Body of pancreas (tissue), 4 donors: ENCODE measurements around the gene KIF25. TPM values are rescaled to one million over a fixed set of nuclear protein-coding genes. Genes with fewer than 3 reads are reported as not detected.
"Not testable (repeated sequence)": the region's sequence is repeated elsewhere in the genome, so short reads cannot be mapped to it uniquely, and the experiment has no call there.

ENCODE experiments used
- ATAC-seq: fragments of 150-250 bp; one replicate; pipeline ENCODE4 v1.9.1; 2016
- DNase-seq, 4 donors: peaks; one replicate each; pipeline ENCODE4 v3.0.0-alpha.2; 2019
- H3K27ac ChIP-seq, 4 donors: fragments of 200-600 bp; sonication (generic); 1 replicate in 3 of 4; 2 replicates in 1 of 4; pipeline versions ENCODE4 v1.5.1 to v1.6.1; 2016 to 2019; ENCODE audit warnings: mild to moderate bottlenecking in 1 of 4, mixed read lengths in 1 of 4, moderate library complexity in 1 of 4
- H3K27me3 ChIP-seq, 2 donors: fragments of 200-600 bp; sonication (generic); one replicate each; pipeline ENCODE4 v1.6.0; 2016; ENCODE audit warnings: mild to moderate bottlenecking in 1 of 2
- H3K36me3 ChIP-seq, 2 donors: fragments of 200-600 bp; sonication (generic); replicated peaks in 1 of 2; 2 replicates each; pipeline ENCODE4 v1.5.1; 2016; ENCODE audit warnings: low read depth in 2 of 2; ENCODE audit not compliant: insufficient read depth in 1 of 2
- H3K4me1 ChIP-seq: fragments of 200-600 bp; sonication (generic); one replicate; pipeline ENCODE4 v1.6.0; 2016
- H3K4me3 ChIP-seq, 2 donors: fragments of 200-600 bp; sonication (generic); 1 replicate in 1 of 2; 2 replicates in 1 of 2; pipeline ENCODE4 v1.5.1; 2016 to 2019
- H3K9me3 ChIP-seq, 3 donors: fragments of 200-600 bp; sonication (generic); 1 replicate in 2 of 3; 2 replicates in 1 of 3; pipeline ENCODE4 v1.5.1; 2016
- POLR2A ChIP-seq, 3 donors: fragments of 450-650 bp; IDR thresholded peaks; one replicate each; pipeline ENCODE4 v1.6.1; 2016; ENCODE audit warnings: antibody characterized with exemption in 3 of 3, mild to moderate bottlenecking in 2 of 3
- WGBS, 2 donors: methylation state at CpG; one replicate each; pipeline ENCODE4 v1.1.5; 2017; 5-methylcytosine and 5-hydroxymethylcytosine counted together
- intact Hi-C: fragments of 100-400 bp; cut with DNase I; formaldehyde crosslinking; loops from one replicate; pipeline ENCODE4 v1.15.1; 2023
- total RNA-seq, 2 donors: library from RNA; depleted of rRNA; stranded (reverse); fragments of >200 nt; gene quantifications; one replicate each; pipeline ENCODE4 v1.1.0, GENCODE V29; 2016
- TF ChIP-seq, protein P1 (sequence below), 7 experiments: fragments of 450-650 bp in 4 of 7; fragments of 200-600 bp in 3 of 7; sonication (generic) in 3 of 7; IDR thresholded peaks; one replicate each; pipeline ENCODE4 v1.5.1; 2016 to 2019; ENCODE audit warnings: antibody characterized with exemption in 7 of 7

The KIF25 gene
- total RNA-seq, 2 donors from 2014 or later = 1.8 TPM; not detected in 1

DNA sequence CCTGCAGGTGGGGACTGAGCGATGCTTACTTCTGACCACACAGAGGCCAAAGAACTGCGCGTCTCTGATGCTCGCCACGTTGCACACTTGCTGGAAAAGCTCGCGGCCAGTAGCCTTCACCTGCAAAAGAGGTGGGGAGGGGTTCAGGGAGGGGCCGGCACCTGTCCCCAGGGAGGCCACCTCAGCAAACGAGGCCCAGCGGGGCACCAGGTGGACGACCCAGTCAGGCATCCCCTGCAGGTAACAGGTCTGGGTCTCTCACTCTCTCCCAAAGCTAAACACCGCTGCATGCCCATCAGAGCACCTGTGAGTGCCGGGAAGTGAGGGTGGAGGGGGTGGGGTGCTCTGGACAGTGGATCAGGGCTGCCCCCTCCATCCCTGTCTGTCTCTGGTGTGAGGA, 77.7 kb downstream of the KIF25 start:
- no peak for DNase-seq
- no peak for ATAC-seq
- no peak overlapping the region for H3K4me3 ChIP-seq
- WGBS, 2 donors = 71 to 88% methylated on average over 7 to 13 of the region's 13 CpGs
- H3K4me1 ChIP-seq = no peaks in the 10 kb centered on the region
- intact Hi-C loops = no loop called here
- no peak overlapping the region for H3K27ac ChIP-seq
- H3K9me3 ChIP-seq = no peaks in the 10 kb centered on the region
- H3K27me3 ChIP-seq = no peaks in the 10 kb centered on the region
- H3K36me3 ChIP-seq = no peaks in the 10 kb centered on the region
- TF ChIP-seq, protein P1, sequence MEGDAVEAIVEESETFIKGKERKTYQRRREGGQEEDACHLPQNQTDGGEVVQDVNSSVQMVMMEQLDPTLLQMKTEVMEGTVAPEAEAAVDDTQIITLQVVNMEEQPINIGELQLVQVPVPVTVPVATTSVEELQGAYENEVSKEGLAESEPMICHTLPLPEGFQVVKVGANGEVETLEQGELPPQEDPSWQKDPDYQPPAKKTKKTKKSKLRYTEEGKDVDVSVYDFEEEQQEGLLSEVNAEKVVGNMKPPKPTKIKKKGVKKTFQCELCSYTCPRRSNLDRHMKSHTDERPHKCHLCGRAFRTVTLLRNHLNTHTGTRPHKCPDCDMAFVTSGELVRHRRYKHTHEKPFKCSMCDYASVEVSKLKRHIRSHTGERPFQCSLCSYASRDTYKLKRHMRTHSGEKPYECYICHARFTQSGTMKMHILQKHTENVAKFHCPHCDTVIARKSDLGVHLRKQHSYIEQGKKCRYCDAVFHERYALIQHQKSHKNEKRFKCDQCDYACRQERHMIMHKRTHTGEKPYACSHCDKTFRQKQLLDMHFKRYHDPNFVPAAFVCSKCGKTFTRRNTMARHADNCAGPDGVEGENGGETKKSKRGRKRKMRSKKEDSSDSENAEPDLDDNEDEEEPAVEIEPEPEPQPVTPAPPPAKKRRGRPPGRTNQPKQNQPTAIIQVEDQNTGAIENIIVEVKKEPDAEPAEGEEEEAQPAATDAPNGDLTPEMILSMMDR (IDR thresholded peaks at IDR 0.05) = no peak
- TF ChIP-seq POLR2A (IDR thresholded peaks at IDR 0.05) = no peak

GRCh38 chr6:168075787-168076202, 78.3 kb downstream of the KIF25 start:
- Histone ChIP-seq H3K4me3 (no peak overlapping the region), H3K9me3 (no peaks in the 10 kb centered on the region), H3K27ac (no peak overlapping the region), H3K4me1 (no peaks in the 10 kb centered on the region), H3K27me3 (no peaks in the 10 kb centered on the region), H3K36me3 (no peaks in the 10 kb centered on the region)
- 88 to 90% methylated on average over 26 to 32 of the region's 34 CpGs for WGBS, 2 donors
- ATAC-seq (no peak), DNase-seq (no peak)
- TF ChIP-seq POLR2A (IDR thresholded peaks at IDR 0.05) = no peak
- TF ChIP-seq, protein P1 (IDR thresholded peaks at IDR 0.05) = no peak
- intact Hi-C loops = no loop called here

- H3K4me1 ChIP-seq, intact Hi-C loops, H3K9me3 ChIP-seq, H3K4me3 ChIP-seq, H3K27me3 ChIP-seq, H3K27ac ChIP-seq, ATAC-seq, H3K36me3 ChIP-seq, DNase-seq: not testable (repeated sequence)
- 88 to 91% methylated on average over 5 to 7 of the region's 7 CpGs for whole genome bisulfite sequencing, 2 donors
These were observed 79.9 kb downstream of the KIF25 start for GRCh38 chr6:168077401-168077800.

DNA sequence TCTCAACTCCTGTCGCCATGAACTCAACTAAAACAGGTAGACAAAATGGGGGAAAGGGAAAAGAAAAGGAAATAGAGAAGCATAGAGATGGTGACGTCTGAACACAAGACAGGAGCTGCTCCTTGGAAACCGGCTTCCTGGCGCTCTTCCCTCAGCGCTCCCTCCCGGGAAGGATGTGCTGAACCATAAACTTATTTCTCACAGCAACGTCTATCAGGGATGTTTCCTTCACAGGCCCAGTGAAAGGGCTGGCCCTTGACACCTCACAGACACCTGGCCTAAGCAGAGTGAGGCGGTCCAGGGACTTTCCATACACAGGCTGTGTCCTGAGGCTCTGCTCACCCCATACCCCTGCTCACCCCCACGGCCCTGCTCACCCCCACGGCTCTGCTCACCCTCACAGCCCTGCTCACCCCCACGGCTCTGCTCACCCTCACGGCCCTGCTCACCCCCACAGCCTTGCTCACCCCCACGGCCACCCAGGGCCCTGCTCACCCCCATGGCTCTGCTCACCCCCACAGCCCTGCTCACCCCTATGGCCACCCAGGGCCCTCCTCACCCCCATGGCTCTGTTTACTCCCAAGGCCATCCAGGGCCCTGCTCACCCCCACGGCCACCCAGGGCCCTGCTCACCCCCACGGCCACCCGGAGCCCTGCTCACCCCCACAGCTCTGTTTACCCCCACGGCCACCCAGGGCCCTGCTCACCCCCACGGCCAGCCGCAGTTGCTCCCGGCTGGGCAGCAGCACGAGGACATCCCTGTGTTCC, 80.9 kb downstream of the KIF25 start:
- H3K4me1 ChIP-seq = no peaks in the 10 kb centered on the region
- DNase-seq = no peak

DNA sequence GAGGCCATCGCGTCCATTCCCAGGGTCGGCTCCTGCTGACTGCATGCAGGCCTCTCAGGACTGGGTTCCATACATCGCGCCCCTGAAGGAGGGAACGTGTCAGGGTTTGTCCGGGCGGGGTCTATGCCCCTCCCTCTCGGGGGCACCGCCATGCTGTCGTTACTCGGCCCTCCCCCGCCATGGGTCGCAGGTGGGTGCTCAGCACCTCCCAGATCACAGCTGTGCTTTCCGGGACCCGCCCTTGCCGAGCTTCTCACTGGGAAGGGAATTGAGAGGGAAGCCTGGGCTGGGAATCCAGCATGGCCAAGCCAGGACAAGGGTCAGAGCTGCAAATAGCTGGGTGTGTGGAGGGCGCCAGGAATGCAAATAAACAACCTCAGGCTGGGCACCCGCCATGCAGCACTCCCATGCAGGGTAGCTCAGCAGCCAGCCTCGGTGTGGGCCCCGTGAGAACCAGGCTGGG, 81.5 kb downstream of the KIF25 start, which contains the start of gene FRMD1:
Gene FRMD1 (minus strand): TSS at position 270 of the 463 bp plus-strand sequence. CDS start 118 bp downstream, at position 152.
- DNase-seq = no peak
- no peaks in the 10 kb centered on the region for H3K36me3 ChIP-seq

More for the DNA sequence above, 80.9 kb downstream of the KIF25 start:
- no peak for ATAC-seq
- Histone ChIP-seq H3K4me3 (no peak overlapping the region), H3K27me3 (no peaks in the 10 kb centered on the region), H3K36me3 (no peaks in the 10 kb centered on the region), H3K27ac (no peak overlapping the region), H3K9me3 (no peaks in the 10 kb centered on the region)
- WGBS, 2 donors = 65 to 75% methylated on average over 16 to 17 of the region's 21 CpGs
- TF ChIP-seq, protein P1 (IDR thresholded peaks at IDR 0.05) = no peak
- TF ChIP-seq POLR2A (IDR thresholded peaks at IDR 0.05) = no peak
- intact Hi-C loops = no loop called here

More for the DNA sequence above, 81.5 kb downstream of the KIF25 start, which contains the start of gene FRMD1:
- TF ChIP-seq, protein P1 (IDR thresholded peaks at IDR 0.05) = no peak
- TF ChIP-seq POLR2A (IDR thresholded peaks at IDR 0.05) = no peak
- Histone ChIP-seq H3K27ac (no peak within 1 kb of the TSS), H3K4me1 (no peaks in the 10 kb centered on the region), H3K4me3 (no peak within 1 kb of the TSS), H3K9me3 (no peaks in the 10 kb centered on the region), H3K27me3 (no peaks in the 10 kb centered on the region)
- ATAC-seq = no peak
- WGBS, 2 donors = 72 to 80% methylated on average over 19 of the region's 21 CpGs
- intact Hi-C loops = no loop called here
